WERI-Rb-1 (cell line): ENCODE data around the gene APOO.

Experiments used
- DNase-seq: peaks from one replicate; pipeline ENCODE4 v3.0.0-alpha.2; 2020
- H3K27ac ChIP-seq: fragments of 250-450 bp; sonication (Bioruptor Pico); 2 replicates; pipeline ENCODE4 v1.5.1; 2020; ENCODE audit warnings: mild to moderate bottlenecking, moderate library complexity
- H3K27me3 ChIP-seq: fragments of 250-450 bp; sonication (Bioruptor Pico); 2 replicates; pipeline ENCODE4 v1.5.1; 2021; ENCODE audit warnings: mild to moderate bottlenecking, low read depth, moderate library complexity; ENCODE audit not compliant: insufficient read depth, severe bottlenecking
- H3K36me3 ChIP-seq: fragments of 250-450 bp; sonication (Bioruptor Pico); 2 replicates; pipeline ENCODE4 v1.5.1; 2020; ENCODE audit warnings: mild to moderate bottlenecking, moderate library complexity
- H3K4me3 ChIP-seq: 2 replicates; pipeline ENCODE4 v1.5.1; 2011; ENCODE audit warnings: low read depth, mild to moderate bottlenecking, control low read depth, low read length
- H3K9me3 ChIP-seq: fragments of 250-450 bp; sonication (Bioruptor Pico); 2 replicates; pipeline ENCODE4 v1.5.1; 2021; ENCODE audit warnings: mild to moderate bottlenecking, moderate library complexity; ENCODE audit not compliant: severe bottlenecking
- CTCF ChIP-seq: IDR thresholded peaks from 2 replicates; pipeline ENCODE4 v1.5.1; 2011; ENCODE audit warnings: low read depth, mild to moderate bottlenecking, control low read depth, inconsistent platforms, low read length

APOO gene

GRCh38 chrX:23945206-23945605 lies 37.5 kb upstream of the APOO start:
- DNase-seq = no peak
- Histone ChIP-seq H3K9me3 (no peaks in the 10 kb centered on the region), H3K4me3 (no peak overlapping the region), H3K27ac (no peak overlapping the region), H3K36me3 (no peaks in the 10 kb centered on the region), H3K27me3 (peaks cover 8% of the 10 kb centered on the region)
- TF ChIP-seq CTCF = no peak

- TF ChIP-seq CTCF = no peak
- no peak for DNase-seq
Observed at GRCh38 chrX:23944234-23944633, 36.5 kb upstream of the APOO start.

GRCh38 chrX:23939203-23939602 lies 31.5 kb upstream of the APOO start:
- Histone ChIP-seq H3K27ac (no peak overlapping the region), H3K4me3 (no peak overlapping the region)

More at GRCh38 chrX:23944234-23944633, 36.5 kb upstream of the APOO start:
- Histone ChIP-seq H3K27ac (no peak overlapping the region), H3K4me3 (no peak overlapping the region), H3K36me3 (no peaks in the 10 kb centered on the region), H3K27me3 (peaks cover 13% of the 10 kb centered on the region), H3K9me3 (no peaks in the 10 kb centered on the region)

GRCh38 chrX:23938690-23939089 lies 31.0 kb upstream of the APOO start:
- no peak for TF ChIP-seq CTCF
- Histone ChIP-seq H3K27ac (no peak overlapping the region), H3K4me3 (no peak overlapping the region), H3K27me3 (peaks cover 10% of the 10 kb centered on the region), H3K36me3 (no peaks in the 10 kb centered on the region), H3K9me3 (no peaks in the 10 kb centered on the region)
- DNase-seq = no peak

More at GRCh38 chrX:23939203-23939602, 31.5 kb upstream of the APOO start:
- H3K27me3 ChIP-seq = peaks cover 10% of the 10 kb centered on the region
- H3K9me3 ChIP-seq = no peaks in the 10 kb centered on the region
- no peak for TF ChIP-seq CTCF
- DNase-seq = no peak
- no peaks in the 10 kb centered on the region for H3K36me3 ChIP-seq

GRCh38 chrX:23937100-23937499 lies 29.4 kb upstream of the APOO start:
- peak; percentile 13 for DNase-seq
- no peak overlapping the region for H3K27ac ChIP-seq
- H3K27me3 ChIP-seq = peaks cover 11% of the 10 kb centered on the region
- no peaks in the 10 kb centered on the region for H3K9me3 ChIP-seq
- no peak overlapping the region for H3K4me3 ChIP-seq
- no peaks in the 10 kb centered on the region for H3K36me3 ChIP-seq
- no peak for TF ChIP-seq CTCF

GRCh38 chrX:23936180-23936579 lies 28.4 kb upstream of the APOO start:
- Histone ChIP-seq H3K9me3 (no peaks in the 10 kb centered on the region), H3K27ac (0 out of 2 replicates have a peak overlapping the region, but pooled peaks have one; percentile 44), H3K27me3 (peaks cover 12% of the 10 kb centered on the region), H3K36me3 (no peaks in the 10 kb centered on the region), H3K4me3 (no peak overlapping the region)
- no peak for DNase-seq
- no peak for TF ChIP-seq CTCF
